Nephron (organoid): ENCODE data around the gene ATAD1.

Source experiments
- H3K27ac Mint-ChIP-seq, 3 experiments: 2 replicates each; pipeline ENCODE4 v1.8.0; 2020; ENCODE audit warnings: mixed read lengths in 3 of 3, mild to moderate bottlenecking in 2 of 3, moderate library complexity in 1 of 3
- H3K27me3 Mint-ChIP-seq: 2 replicates; pipeline ENCODE4 v1.8.0; 2021; ENCODE audit warnings: low read depth, mild to moderate bottlenecking, moderate library complexity, mixed read lengths
- H3K36me3 Mint-ChIP-seq: 2 replicates; pipeline ENCODE4 v1.8.0; 2020; ENCODE audit warnings: low read depth, mixed read lengths
- H3K4me1 Mint-ChIP-seq: 2 replicates; pipeline ENCODE4 v1.8.0; 2020; ENCODE audit warnings: mixed read lengths
- H3K4me3 Mint-ChIP-seq, 3 experiments: 2 replicates each; pipeline ENCODE4 v1.8.0; 2020; ENCODE audit warnings: mild to moderate bottlenecking in 3 of 3, mixed read lengths in 3 of 3, moderate library complexity in 2 of 3
- H3K9me3 Mint-ChIP-seq: 2 replicates; pipeline ENCODE4 v1.8.0; 2020; ENCODE audit warnings: mixed read lengths
- CTCF ChIP-seq, 3 experiments: fragments of 200-600 bp; sonication (generic); IDR thresholded peaks; one replicate each; pipeline ENCODE4 v1.5.0; 2021; ENCODE audit warnings: antibody characterized with exemption in 3 of 3; ENCODE audit not compliant: unreplicated experiment in 3 of 3

The ATAD1 gene

GRCh38 chr10:87827681-87828080 lies 9.7 kb upstream of the ATAD1 start:
- no peaks in the 10 kb centered on the region for H3K4me1 Mint-ChIP-seq
- H3K9me3 Mint-ChIP-seq, result no peaks in the 10 kb centered on the region
- TF ChIP-seq CTCF (IDR thresholded peaks at IDR 0.05; ENCODE audit: unreplicated experiment in 3 of 3), result no peak
- H3K4me3 Mint-ChIP-seq, result no peak overlapping the region
- no peaks in the 10 kb centered on the region for H3K36me3 Mint-ChIP-seq
- peaks cover 2% of the 10 kb centered on the region for H3K27me3 Mint-ChIP-seq
- no peak overlapping the region for H3K27ac Mint-ChIP-seq

- Mint-ChIP-seq H3K27ac (no peak overlapping the region), H3K4me1 (no peaks in the 10 kb centered on the region), H3K36me3 (no peaks in the 10 kb centered on the region), H3K27me3 (no peaks in the 10 kb centered on the region), H3K4me3 (no peak overlapping the region), H3K9me3 (no peaks in the 10 kb centered on the region)
- no peak for TF ChIP-seq CTCF (IDR thresholded peaks at IDR 0.05; ENCODE audit: unreplicated experiment in 3 of 3)
These were observed 8.6 kb upstream of the ATAD1 start for GRCh38 chr10:87826653-87827052.

GRCh38 chr10:87819289-87819585 lies 1.2 kb upstream of the ATAD1 start:
- Mint-ChIP-seq H3K36me3 (peaks cover 7% of the 10 kb centered on the region), H3K9me3 (no peaks in the 10 kb centered on the region), H3K27ac (no peak overlapping the region), H3K27me3 (no peaks in the 10 kb centered on the region), H3K4me3 (peak overlapping the region; percentile 63 to 83 (median 77)), H3K4me1 (peaks cover 30% of the 10 kb centered on the region)
- TF ChIP-seq CTCF (IDR thresholded peaks at IDR 0.05; ENCODE audit: unreplicated experiment in 3 of 3), result no peak

GRCh38 chr10:87818505-87819288 lies 671 bp upstream of the ATAD1 start:
- H3K4me1 Mint-ChIP-seq, result peaks cover 30% of the 10 kb centered on the region
- no peaks in the 10 kb centered on the region for H3K27me3 Mint-ChIP-seq
- peak overlapping the region; percentile 97 to 100 (median 99) for H3K4me3 Mint-ChIP-seq
- H3K9me3 Mint-ChIP-seq, result no peaks in the 10 kb centered on the region
- H3K27ac Mint-ChIP-seq, result peak overlapping the region; percentile 92 to 98 (median 96)
- no peak for TF ChIP-seq CTCF (IDR thresholded peaks at IDR 0.05; ENCODE audit: unreplicated experiment in 3 of 3)
- H3K36me3 Mint-ChIP-seq, result peaks cover 10% of the 10 kb centered on the region

- peaks cover 30% of the 10 kb centered on the region for H3K4me1 Mint-ChIP-seq
- H3K27ac Mint-ChIP-seq, result peak overlapping the region; percentile 92 to 98 (median 96)
- H3K9me3 Mint-ChIP-seq, result no peaks in the 10 kb centered on the region
- no peak for TF ChIP-seq CTCF (IDR thresholded peaks at IDR 0.05; ENCODE audit: unreplicated experiment in 3 of 3)
- H3K27me3 Mint-ChIP-seq, result no peaks in the 10 kb centered on the region
- H3K4me3 Mint-ChIP-seq, result peak overlapping the region; percentile 97 to 100 (median 99)
- H3K36me3 Mint-ChIP-seq, result peaks cover 23% of the 10 kb centered on the region
These were observed 973 bp downstream of the ATAD1 start for GRCh38 chr10:87816898-87817608.
